ENCODE results near the gene RNASEH2B.

The RNASEH2B gene

GRCh38 chr13:50955798-50956197 lies 46.2 kb downstream of the RNASEH2B start:
- no peak for TF ChIP-seq CTCF (IDR thresholded peaks at IDR 0.05; ENCODE audit: low read length, missing control alignments)
- no peak overlapping the region for H3K4me3 ChIP-seq (replicated peaks; ENCODE audit: low read depth, low read length)
- DNase-seq (ENCODE audit: low read depth), result no peak

GRCh38 chr13:50957620-50958019 lies 48.0 kb downstream of the RNASEH2B start:
- no peak for DNase-seq (ENCODE audit: low read depth)
- TF ChIP-seq CTCF (IDR thresholded peaks at IDR 0.05; ENCODE audit: low read length, missing control alignments), result no peak
- H3K4me3 ChIP-seq (replicated peaks; ENCODE audit: low read depth, low read length), result no peak overlapping the region

GRCh38 chr13:50969691-50970090 lies 60.1 kb downstream of the RNASEH2B start:
- TF ChIP-seq CTCF (IDR thresholded peaks at IDR 0.05; ENCODE audit: low read length, missing control alignments), result no peak
- peak; percentile 6 for DNase-seq (ENCODE audit: low read depth)
- no peak overlapping the region for H3K4me3 ChIP-seq (replicated peaks; ENCODE audit: low read depth, low read length)

GRCh38 chr13:50970956-50971355 lies 61.4 kb downstream of the RNASEH2B start:
- TF ChIP-seq CTCF (IDR thresholded peaks at IDR 0.05; ENCODE audit: low read length, missing control alignments), result no peak
- DNase-seq (ENCODE audit: low read depth), result no peak
- H3K4me3 ChIP-seq (replicated peaks; ENCODE audit: low read depth, low read length), result no peak overlapping the region

- TF ChIP-seq CTCF (IDR thresholded peaks at IDR 0.05; ENCODE audit: low read length, missing control alignments), result no peak
- DNase-seq (ENCODE audit: low read depth), result no peak
- H3K4me3 ChIP-seq (replicated peaks; ENCODE audit: low read depth, low read length), result no peak overlapping the region
Observed at GRCh38 chr13:50974268-50974667, 64.7 kb downstream of the RNASEH2B start.

- no peak for DNase-seq (ENCODE audit: low read depth)
- no peak for TF ChIP-seq CTCF (IDR thresholded peaks at IDR 0.05; ENCODE audit: low read length, missing control alignments)
- no peak overlapping the region for H3K4me3 ChIP-seq (replicated peaks; ENCODE audit: low read depth, low read length)
Observed at GRCh38 chr13:50979187-50979586, 69.6 kb downstream of the RNASEH2B start.

GRCh38 chr13:50981686-50982085 lies 72.1 kb downstream of the RNASEH2B start:
- H3K4me3 ChIP-seq (replicated peaks; ENCODE audit: low read depth, low read length), result no peak overlapping the region
- DNase-seq (ENCODE audit: low read depth), result no peak
- TF ChIP-seq CTCF (IDR thresholded peaks at IDR 0.05; ENCODE audit: low read length, missing control alignments), result no peak

Measured in fibroblast of pulmonary artery (primary cell).